Vagina (tissue), 2 donors: Measurements from ENCODE around the gene PAMR1.

Experiments used
- CTCF ChIP-seq, 3 experiments: fragments of 450-650 bp in 2 of 3; fragments of 200-600 bp in 1 of 3; sonication (generic) in 1 of 3; IDR thresholded peaks; one replicate each; pipeline ENCODE4 v1.5.1; 2017 to 2019; ENCODE audit warnings: antibody characterized with exemption in 3 of 3, mild to moderate bottlenecking in 2 of 3, moderate library complexity in 2 of 3
- POLR2A ChIP-seq, 2 donors: fragments of 450-650 bp; IDR thresholded peaks; one replicate each; pipeline ENCODE4 v1.6.1; 2017; ENCODE audit warnings: antibody characterized with exemption in 2 of 2, mild to moderate bottlenecking in 2 of 2, moderate library complexity in 2 of 2

GRCh38 chr11:35540526-35540925 is 15.1 kb upstream of the PAMR1 start:
- TF ChIP-seq CTCF (IDR thresholded peaks at IDR 0.05): no peak
- no peak for TF ChIP-seq POLR2A (IDR thresholded peaks at IDR 0.05)
